Stimulated activated CD4-positive, alpha-beta T cell treated with anti-CD3 and anti-CD28 coated beads, Interleukin-4, amount 100 ng/mL, for 24 hours (primary cell): ENCODE results near the gene OLA1.

ENCODE experiments used
- DNase-seq: peaks from one replicate; pipeline ENCODE4 v3.0.0-alpha.2; 2020

Gene OLA1

DNA sequence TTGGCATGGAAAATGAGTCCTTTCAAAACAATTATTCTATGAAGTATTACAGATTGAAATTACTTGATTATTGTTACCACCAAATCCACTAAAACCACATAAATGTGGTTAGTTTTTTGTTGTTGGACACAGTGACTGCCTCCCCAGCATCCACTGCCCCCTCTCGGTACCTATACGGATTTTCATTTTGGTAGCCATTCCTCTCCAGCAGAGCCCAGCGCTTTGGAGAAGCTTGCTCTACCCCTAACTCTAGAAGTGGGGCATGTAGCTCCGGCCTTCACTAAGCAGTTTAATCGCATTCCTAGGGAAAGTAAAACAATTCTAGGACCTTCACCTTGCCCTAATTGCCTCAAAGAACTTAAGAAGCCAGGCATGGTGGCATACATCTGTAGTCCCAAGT is 24.2 kb downstream of the OLA1 start:
- DNase-seq = no peak

DNA sequence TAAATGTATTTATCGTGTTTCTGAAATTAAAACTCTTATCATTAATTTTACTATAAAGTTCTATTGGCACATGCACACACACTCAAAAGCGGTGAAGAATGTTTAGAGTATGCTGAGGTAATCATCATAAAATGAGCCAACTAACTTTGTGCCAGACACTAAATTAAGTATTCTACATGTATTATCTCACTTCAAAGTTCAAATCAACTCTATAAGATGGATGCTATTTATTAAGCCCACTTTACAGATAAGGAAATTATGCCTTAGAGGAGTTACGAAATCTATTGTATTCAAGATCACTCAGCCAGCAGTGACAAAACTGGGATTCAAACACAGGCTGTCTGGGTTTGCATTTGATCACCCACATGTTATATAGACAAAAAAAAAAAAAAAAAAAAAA is 24.9 kb downstream of the OLA1 start:
- DNase-seq = no peak

DNA sequence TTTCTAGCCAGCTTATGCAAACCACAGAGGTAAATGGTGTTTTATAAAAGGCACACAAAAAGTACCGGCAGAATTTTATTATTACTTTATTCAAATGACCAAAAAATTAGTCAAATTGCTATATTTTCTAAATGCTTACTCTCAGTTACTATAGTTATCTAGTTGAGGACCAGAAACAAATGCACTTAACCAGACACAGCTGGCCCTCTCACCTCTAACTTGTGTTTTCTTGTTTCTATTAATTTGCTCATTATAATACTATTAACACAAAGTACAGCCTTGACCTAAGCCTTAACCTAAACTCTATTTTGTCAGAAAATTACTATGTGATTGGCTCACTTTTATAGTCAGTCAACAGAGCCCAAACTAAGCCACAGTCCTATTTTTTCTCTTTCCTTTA is 26.2 kb downstream of the OLA1 start:
- no peak for DNase-seq

DNA sequence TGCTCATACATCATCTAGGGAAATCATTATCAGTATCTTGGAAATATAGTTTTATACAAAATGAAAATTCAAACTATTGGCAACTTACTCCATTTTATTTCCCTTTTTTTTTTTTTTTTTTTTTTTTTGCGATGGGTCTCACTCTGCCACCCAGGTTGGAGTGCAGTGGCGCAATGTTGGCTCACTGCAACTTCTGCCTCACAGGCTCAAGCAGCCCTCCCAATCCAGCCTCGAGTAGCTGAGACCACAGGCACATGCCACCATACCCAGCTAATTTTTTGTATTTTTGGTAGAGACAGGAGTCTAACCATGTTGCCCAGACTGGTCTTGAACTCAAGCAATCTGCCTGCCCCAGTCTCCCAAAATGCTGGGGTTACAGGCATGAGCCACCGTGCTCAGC is 29.0 kb downstream of the OLA1 start:
- DNase-seq = no peak

DNA sequence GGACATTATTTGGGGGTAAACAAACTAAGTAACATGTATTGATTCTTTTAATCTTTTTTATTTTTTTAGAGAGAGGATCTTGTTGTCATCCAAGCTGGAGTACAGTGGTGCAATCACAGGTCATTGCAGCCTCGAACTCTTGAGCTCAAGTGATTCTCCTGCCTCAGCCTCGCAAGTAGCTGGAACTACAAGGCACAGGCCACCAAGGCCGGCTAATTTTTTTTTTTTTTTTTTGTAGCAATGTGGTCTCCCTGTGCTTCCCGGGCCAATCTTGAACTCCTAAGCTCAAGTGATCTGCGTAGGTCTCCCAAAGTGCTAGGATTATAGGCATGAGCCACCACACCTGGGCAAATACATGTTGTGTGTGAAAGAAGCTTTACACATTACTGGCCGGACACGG is 29.6 kb downstream of the OLA1 start:
- DNase-seq = no peak

DNA sequence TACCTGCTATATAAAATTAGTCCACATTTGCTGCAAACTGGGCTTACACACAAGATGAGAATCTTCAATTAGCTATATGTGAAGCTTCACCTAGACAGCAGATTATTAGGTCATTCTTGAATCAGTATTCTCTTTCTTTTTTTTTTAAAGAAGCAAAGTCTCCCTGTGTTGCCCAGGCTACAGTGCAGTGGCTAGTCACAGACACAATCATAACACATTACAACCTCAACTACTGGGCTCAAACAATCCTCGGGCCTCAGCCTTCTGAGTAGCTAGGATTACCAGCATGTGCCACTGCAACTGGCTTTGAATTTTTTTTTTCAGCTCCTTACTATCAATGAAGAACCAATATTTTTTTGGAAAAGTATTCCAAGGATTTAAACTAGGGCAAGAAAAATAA is 30.5 kb downstream of the OLA1 start:
- DNase-seq = no peak

DNA sequence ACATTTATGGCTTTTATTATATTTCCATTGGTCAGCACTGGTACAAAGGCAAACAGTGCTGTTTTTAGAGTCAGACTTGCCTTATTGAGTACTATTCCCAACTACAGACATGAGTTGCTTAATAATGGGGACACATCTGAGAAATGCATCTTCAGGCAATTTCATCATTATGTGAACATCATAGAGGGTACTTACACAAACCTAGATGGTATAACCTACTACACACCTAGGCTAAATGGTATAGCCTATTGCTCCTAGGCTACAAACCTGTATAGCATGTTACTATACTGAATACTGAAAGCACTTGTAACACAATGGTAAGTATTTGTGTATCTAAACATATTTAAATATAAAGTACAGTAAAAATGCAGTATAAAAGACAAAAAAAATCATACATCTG is 36.4 kb downstream of the OLA1 start:
- no peak for DNase-seq

DNA sequence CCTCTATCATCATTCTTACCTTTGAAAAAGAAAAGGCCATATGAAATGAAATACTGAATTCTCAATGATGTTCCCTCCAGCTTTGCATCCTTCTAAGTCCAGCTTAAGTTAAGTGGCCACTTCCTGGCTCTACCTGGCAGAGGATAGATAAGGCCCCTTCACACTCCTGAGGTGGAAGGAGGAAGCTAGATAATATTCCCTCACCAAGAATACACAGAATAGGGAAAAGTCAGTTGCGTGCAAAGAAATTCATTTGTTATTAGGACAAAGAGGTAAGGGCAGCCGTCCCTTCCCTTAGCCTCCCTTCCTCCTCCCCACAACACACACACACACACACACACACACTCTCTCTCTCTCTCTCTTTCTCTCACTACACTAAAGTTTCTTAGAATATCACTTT is 37.5 kb downstream of the OLA1 start:
- DNase-seq = no peak

GRCh38 chr2:174209325-174209724 is 39.0 kb downstream of the OLA1 start:
- no peak for DNase-seq

DNA sequence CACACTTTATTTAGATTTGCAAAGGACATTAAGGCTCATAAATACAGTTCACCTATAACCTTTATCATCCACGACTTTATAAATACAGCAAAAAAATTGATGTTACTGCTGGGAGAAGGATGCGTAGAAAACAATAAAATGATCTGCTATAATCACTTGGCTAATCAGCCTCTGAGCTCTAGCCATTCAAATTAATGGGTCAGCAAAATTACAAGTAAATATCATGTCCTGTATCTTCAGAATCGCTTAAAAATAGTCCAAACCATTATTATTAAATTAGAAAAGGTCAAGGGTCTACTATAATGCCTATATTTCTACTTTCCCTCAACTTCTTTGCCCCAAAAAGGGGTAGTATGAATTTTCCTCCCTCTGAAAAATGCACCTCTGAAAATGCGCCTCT is 40.3 kb downstream of the OLA1 start:
- no peak for DNase-seq

DNA sequence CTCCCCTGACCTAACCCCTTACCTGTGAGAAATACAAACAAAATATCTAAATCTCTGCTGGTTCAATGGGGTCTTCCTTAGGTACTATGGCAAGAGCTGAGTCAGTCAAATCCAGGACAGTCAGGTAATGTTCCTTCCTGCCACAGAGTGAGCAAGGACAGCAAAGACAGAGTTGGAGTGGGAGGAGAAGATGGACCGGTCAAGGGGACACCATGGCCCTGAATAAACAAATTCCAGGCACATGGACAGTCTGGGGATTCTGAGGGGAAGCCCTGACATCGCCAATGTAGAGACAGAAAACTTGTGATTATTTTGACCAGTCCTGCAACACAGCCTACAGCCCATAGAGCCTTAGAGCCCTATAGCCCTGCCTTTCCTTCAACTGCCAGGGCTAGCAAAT is 42.8 kb downstream of the OLA1 start:
- DNase-seq = no peak

DNA sequence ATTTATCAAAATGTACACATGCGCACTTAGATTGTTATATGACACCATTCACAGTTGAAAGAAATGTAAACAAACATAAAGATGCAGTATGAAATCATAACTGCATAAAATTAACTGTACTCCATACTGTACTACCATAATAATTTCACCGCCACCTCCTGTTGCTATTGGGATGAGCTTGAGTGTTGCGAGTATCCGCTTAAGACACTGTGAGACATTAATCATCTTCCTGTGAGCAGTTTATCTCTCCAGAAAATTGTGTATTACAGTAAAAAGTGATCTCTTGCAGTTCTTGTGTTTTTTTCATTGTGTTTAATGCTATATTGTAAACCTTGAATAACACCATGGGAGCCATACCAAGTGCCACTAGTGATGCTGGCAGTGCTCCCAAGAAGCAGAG is 46.1 kb downstream of the OLA1 start:
- no peak for DNase-seq

DNA sequence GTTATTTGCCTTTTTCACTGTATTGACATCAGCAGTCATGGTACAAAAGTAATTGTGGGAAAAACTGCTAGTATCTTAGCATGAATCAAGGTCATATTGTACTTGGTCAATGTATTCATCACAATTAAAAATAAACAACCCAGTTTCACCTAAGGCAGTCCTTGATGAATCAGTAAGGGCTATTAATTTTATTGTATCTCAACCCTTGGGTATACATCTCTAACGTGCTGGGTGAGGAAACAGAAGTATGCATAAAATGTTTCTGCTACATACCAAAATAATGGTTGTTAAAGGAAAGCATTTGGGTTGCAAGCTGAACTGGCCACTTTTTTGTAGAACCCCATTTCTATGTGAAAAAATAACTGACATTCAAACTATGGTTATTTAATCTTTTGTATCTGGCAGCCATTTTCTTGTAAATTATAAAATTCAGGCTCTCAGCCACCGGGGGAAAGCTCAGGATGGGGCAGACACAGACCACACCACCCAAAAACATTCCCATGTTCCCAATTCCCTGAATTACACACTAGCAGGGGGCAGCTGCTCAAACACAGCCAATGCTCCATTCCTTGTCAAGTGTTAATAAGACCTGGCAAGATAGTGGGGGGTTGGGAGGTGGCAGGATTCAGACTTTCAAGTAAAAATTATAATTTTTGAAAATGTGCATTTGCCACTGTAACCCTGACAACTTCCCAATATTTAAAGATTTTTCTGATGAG is 49.3 kb downstream of the OLA1 start:
- DNase-seq = no peak

DNA sequence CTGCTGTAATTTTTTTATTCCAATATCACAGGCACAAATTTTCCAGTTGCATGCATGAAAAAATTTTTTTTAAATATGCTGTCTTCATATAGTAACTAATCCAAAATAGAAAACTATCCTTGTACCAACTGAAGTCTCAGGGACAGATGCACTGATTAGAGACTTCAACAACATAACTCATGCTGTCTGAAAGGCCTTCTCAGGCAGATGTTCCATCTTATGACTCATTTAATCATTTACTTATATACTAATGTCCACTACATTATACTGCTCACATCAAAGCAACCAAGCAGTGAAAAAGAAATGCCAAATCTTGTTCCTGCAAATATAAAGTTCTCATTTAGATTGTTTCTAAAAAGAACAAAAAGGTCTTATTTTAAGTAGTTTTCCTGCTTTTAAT is 53.1 kb downstream of the OLA1 start:
- no peak for DNase-seq

GRCh38 chr2:174193737-174194136 is 54.6 kb downstream of the OLA1 start:
- no peak for DNase-seq

DNA sequence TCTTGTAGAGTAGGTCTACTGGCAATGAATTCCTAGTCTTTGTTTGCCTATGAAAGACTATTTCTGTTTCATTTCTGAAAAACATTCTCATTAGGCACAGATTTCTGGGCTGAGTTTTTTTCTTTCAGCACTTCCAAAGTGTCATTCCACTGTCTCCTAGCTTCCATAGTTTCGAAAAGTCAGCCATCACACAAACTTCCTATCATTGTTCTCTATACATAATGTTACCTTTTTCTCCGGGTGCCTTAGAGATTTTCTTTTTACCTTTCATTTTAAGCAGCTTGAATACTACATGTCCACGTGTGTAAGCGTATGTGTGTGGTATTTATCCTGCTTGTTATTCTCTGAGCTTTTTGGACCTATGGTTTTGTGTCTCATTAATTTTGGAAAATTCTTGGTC is 55.7 kb downstream of the OLA1 start:
- no peak for DNase-seq

DNA sequence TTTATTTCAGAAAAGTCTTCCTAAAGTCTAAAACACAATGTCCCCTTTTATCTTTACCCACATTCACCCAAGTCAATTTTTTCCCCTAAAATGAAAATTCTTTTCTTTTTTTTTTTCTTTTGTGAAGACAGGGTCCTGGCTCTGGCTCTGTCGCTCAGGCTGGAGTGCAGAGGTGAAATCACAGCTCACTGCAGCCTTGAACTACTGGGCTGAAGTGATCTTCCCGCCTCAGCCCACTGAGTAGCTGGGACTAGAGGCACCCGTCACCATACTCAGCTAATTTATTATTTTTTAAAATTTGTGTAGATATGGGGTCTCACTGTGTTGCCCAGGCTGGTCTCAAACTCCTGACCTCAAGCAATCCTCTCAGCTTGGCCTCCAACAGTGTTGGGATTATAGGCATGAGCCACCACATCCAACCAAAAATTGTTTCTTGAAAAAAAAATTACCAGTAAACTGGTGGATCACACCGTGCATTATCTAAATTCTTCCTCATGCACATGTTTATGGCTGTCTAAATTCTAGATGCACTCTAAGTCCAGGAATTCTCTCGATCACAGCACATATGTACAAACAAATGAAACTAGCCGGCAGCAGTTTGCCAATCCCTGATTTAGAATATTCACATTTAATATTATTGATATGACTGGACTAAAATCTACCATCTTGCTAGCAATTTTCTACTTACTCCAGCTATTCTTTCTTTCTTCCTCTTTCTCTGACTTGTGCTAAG is 56.8 kb downstream of the OLA1 start:
- DNase-seq = no peak

- DNase-seq = no peak
Observed at GRCh38 chr2:174184915-174185314, 63.4 kb downstream of the OLA1 start.

- no peak for DNase-seq
Observed at GRCh38 chr2:174184504-174184903, 63.8 kb downstream of the OLA1 start.

DNA sequence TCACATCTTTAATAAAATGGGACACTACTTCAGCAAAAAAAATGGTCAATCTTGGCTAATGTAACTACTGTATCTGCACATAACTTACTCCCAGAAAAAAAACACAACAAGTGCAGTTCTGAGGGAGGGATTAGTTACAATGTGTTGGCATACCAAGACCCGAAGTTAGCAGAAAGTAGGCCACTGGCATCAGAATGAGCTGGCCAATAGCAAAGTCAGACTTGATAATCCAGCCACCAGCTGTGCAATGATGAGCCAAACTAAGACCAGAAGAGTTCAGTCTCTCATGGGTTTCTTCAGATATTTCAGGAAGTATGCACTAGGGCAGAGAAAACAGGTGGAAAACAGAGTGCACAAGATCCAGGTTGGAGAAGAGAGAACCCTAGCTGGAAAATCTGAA is 65.3 kb downstream of the OLA1 start:
- no peak for DNase-seq

- DNase-seq = no peak
Observed at GRCh38 chr2:174181368-174181767, 67.0 kb downstream of the OLA1 start.

DNA sequence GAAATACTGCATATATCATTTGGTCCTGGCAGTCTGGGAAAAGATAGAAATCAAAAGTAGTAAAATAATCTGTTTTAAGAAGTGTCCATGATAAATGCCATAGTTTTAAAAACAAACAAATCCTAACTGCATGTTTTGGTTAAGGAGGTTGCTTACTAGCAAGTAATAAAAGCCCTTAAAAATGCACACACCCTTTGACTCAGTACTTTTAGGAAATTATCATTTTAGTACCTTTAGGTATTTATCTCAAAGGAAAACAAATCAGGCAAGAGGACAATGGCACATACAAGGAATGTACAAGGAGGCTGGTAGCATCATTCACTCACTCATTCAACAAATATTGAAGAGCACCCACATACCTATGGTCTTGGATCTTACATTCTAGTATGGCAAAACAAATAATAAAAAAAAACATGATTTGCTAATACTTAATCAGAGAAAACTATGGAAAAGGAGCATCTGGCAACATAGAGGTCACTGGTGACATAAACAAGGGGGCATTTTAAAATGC is 67.6 kb downstream of the OLA1 start:
- DNase-seq = no peak

DNA sequence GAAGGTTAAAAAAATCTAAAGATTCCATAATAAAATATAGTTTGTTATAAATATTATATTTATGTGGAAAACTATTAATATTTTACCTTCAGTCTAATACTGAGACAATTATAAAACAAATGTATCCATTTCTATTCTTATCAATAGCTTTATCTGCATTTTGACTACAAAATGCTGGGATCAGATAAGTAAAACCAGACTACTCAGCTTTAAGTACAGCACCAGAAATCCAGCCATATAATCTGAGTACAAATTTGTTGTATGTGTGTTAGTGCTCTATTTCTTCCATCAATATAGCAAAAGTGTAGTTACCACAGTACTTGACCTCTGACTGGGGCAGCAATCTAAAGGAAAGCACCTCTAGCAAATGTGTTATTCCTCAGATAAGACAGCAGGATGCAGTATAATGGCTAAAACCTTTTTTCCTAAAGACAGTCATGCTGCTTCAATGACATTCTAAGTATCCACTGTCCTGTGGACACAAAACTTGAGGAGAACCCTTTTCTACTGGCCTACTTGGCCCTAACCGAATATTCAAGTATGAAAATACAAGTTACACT is 68.1 kb downstream of the OLA1 start:
- DNase-seq = no peak

GRCh38 chr2:174177316-174177890 is 70.9 kb downstream of the OLA1 start:
- DNase-seq = no peak
